GM13976 (cell line): ENCODE measurements around the gene TTLL6.
"Not testable (repeated sequence)": the region's sequence is repeated elsewhere in the genome, so short reads cannot be mapped to it uniquely, and the experiment has no call there.

Experiments
- DNase-seq: peaks from one replicate; pipeline ENCODE4 v3.0.0; 2012; ENCODE audit warnings: low spot score
- CTCF ChIP-seq: IDR thresholded peaks from 2 replicates; pipeline ENCODE4 v1.5.1; 2012; ENCODE audit warnings: borderline replicate concordance, mild to moderate bottlenecking; ENCODE audit not compliant: insufficient read depth; ENCODE audit errors: extremely low read depth, missing control alignments, control extremely low read depth
- in situ Hi-C: fragments of 300-500 bp; cut with MboI; formaldehyde crosslinking; loops from one replicate; pipeline ENCODE4 v1.12.0; 2022; ENCODE audit warnings: low sequenced_read_pairs, mixed read lengths, inconsistent platforms; ENCODE audit not compliant: unreplicated experiment

TTLL6 gene

GRCh38 chr17:48843187-48843900, 26.3 kb upstream of the TTLL6 start:
- in situ Hi-C loops, result no loop called here
- no peak for TF ChIP-seq CTCF
- no peak for DNase-seq

GRCh38 chr17:48842746-48843145, 25.7 kb upstream of the TTLL6 start:
- in situ Hi-C loops, result no loop called here
- no peak for DNase-seq
- TF ChIP-seq CTCF, result no peak

DNA sequence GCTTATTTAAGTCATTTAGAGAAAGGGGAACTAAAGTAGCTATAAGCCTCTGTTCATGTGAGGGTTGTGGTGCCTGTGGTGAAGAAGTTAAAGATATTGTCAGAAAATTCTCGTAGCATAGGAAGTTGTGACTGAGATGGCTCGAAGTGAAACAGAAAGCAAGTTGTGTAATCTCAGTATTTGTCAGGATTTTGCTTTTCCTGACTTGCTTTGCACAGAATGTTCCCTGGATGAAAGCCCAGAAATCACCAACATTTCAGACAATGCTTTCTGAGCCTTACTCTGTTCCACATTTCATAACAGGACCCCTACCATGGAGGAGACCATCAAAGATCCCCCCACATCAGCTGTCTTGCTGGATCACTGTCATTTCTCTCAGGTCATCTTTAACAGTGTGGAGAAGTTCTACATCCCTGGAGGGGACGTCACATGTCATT, 24.4 kb upstream of the TTLL6 start:
- peak; percentile 72 for DNase-seq
- in situ Hi-C loops, result no loop called here
- TF ChIP-seq CTCF, result no peak

- DNase-seq, result no peak
- TF ChIP-seq CTCF, result no peak
- in situ Hi-C loops, result no loop called here
These were observed 23.4 kb upstream of the TTLL6 start for GRCh38 chr17:48840441-48840840.

DNA sequence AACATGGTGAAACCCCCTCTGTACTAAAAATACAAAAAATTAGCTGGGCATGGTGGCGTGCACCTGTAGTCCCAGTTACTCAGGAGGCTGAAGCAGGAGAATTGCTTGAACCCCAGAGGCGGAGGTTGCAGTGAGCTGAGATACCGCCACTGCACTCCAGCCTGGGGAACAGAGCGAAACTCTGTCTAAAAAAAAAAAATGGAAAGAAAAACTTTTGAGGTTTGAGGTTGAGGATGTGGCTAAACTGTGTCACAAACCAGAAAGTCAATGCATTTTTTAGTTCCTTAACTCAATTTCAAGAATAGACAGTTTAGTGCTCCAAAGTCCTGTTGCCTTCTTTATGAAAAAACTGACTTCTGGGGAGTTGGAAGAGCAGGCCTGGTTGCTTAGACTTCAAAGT, 20.4 kb upstream of the TTLL6 start:
- DNase-seq, in situ Hi-C loops: not testable (repeated sequence)

GRCh38 chr17:48835971-48836370, 18.9 kb upstream of the TTLL6 start:
- TF ChIP-seq CTCF, result no peak
- in situ Hi-C loops, result no loop called here
- DNase-seq, result no peak

- in situ Hi-C loops, result no loop called here
- TF ChIP-seq CTCF, result no peak
- DNase-seq, result no peak
These were observed 17.9 kb upstream of the TTLL6 start for GRCh38 chr17:48834973-48835372.
